Left colon (tissue), 2 donors: Measurements from ENCODE around the gene ZNF367. TPM values are rescaled to one million over a fixed set of nuclear protein-coding genes. Genes with fewer than 3 reads are reported as not detected.

ENCODE experiments used
- ATAC-seq: fragments of 200-7000 bp; cut with Tn5 transposase; one replicate; pipeline ENCODE4 v1.9.1; 2020; ENCODE audit warnings: mild to moderate bottlenecking, moderate library complexity
- DNase-seq, 2 donors: peaks; one replicate each; pipeline ENCODE4 v3.0.0-alpha.2; 2020
- intact Hi-C, 2 donors: fragments of 100-400 bp; cut with DNase I in 1 of 2; cut with micrococcal nuclease in 1 of 2; formaldehyde crosslinking; loops; one replicate each; pipeline versions ENCODE4 v1.11.2 to v1.14.0; 2022; cut with DNase I, micrococcal nuclease
- total RNA-seq, 2 donors: library from RNA; stranded (reverse); fragmentation: NEBNext Ultra II Directional; extraction: Animal tissue kit (Norgen Biotek cat#: 25700); gene quantifications; one replicate each; pipeline ENCODE4 v1.2.1, GENCODE V29; 2021
- donor health status: DM: no; HTN: no; CAD: no.
- donor health status: DM: yes; HTN: yes; CAD: no.

The ZNF367 gene
- total RNA-seq, 2 donors from 2014 or later = 1.6 to 3.4 TPM

DNA sequence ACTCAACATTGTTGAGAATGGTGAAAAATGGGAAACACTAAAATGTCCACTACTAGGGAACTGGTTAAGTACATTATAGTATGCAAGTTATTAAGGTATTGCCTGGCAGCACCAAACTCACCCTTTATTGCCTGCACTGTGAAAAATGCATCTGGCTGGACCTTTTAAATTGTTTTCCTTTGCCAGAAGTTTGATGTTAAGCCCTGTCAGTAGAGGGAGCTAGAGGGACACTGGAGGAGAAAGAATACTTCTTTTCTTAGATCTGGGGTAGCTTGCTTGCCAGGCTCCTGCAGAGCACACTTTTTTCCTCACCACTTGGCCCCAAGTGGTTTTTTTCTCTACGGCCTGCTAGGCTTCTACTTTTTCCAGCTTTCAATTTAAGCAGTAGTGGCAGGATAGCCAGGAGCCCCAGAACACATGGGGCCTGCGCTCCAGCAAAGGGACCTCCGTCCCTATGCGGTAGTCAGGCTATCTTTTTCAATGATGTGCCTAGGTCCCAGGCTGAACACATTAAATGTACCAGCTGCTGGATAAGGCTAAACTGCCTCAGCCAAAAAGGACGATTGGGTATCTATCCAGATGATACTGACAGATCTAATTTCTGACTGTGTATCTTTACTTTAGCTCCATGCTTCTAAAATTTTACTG is 23.8 kb upstream of the ZNF367 start:
- intact Hi-C loops = loop anchor here in 1 of 2 donors (10.0 kb wide), 1 partner anchor 223 kb away; no protein-coding TSS in a partner anchor
- DNase-seq = no peak
- ATAC-seq = peak; percentile 59

DNA sequence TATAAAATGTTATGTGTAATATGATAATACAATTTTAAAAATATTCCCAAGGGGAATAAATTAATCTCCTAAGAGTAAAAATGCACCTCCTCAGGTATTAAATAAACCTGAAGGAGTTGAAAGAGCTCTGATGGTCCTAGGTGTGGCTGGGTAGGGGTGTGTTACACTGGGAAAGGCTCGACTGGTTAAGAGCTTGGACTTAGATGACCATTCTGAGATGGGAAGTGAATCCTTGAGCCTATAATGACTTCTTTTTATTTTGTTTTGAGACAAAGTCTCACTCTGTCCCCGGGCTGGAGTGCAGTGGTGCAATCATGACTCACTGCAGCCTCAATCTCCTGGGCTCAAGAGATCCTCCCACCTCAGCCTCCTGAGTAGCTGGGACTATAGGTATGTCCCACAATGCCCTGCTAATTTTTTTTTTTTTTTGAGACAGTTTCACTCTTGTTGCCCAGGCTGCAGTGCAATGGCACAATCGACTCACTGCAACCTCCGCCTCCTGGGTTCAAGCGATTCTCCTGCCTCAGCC is 22.6 kb upstream of the ZNF367 start:
- intact Hi-C loops = loop anchor here in 1 of 2 donors (10.0 kb wide), 1 partner anchor 224 kb away; no protein-coding TSS in a partner anchor
- ATAC-seq (peak; percentile 54), DNase-seq (no peak)

DNA sequence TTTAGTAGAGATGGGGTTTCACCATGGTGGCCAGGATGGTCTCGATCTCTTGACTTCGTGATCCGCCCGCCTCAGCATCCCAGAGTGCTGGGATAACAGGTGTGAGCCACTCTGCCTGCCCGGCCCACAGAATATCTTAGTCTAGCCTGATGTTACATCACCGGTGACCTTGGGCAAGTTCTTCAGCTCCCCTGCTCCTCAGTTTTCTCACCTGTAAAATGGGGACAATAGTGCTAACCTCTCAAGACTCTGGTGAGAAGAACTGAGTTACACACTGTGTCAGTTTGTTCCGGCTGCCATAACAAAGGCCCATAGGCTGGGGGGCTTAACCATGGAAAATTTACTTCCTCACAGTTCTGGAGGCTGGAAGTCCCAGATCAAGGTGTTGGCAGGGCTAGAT is 19.3 kb upstream of the ZNF367 start:
- no peak for ATAC-seq
- DNase-seq = no peak
- intact Hi-C loops = no loop called here

DNA sequence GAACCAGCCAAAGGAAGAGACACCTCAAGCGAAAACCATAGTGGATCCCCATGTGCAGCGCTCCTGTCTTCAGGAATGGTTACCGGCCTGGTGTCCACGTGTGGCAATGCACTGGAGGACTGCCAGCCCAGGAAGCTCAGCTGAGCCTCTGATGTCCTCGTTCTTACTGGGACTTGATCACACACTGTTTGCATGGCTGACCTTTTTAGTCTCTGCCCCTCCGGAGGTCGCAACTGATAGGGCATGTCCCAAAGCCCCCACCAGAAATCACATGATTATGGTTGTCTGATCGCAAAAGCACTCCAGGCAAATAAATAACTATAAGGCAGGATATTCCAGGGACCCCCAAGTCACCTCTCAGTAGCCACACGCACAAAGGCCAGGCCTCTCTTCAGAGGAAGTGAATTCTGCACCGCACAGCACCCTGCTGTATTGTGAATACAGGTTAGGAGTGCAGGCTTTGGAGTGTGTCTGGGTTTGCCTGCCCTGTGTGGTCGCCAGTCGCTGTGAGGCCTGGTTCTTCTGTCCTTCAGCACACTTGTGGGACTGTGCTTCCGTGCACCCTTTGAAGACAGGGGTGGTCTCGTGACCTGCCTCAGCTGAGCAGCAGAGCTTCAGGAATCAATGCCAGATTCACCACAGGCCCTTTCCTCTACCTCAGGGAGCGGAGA is 18.4 kb upstream of the ZNF367 start:
- intact Hi-C loops = no loop called here
- DNase-seq (no peak), ATAC-seq (no peak)

DNA sequence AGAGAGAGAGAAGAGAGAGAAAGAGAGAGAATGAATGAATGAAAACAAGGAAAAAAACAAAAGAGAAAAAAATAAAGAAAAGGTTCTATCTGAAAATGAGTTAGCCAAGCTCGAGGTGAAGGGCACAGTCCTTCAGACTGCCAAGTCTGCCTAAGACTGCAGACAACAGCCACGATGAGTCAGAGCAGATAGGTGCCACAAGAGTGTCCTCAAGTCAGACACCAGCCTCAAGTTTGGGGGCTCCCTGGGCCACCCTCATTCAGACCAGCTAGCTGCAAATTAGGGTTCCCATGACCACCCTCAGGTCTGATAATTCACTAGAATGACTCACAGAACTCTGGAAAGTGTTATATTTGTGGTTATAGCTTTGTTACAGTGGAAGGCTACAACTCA is 17.9 kb upstream of the ZNF367 start:
- ATAC-seq = no peak
- intact Hi-C loops = no loop called here
- DNase-seq = no peak

DNA sequence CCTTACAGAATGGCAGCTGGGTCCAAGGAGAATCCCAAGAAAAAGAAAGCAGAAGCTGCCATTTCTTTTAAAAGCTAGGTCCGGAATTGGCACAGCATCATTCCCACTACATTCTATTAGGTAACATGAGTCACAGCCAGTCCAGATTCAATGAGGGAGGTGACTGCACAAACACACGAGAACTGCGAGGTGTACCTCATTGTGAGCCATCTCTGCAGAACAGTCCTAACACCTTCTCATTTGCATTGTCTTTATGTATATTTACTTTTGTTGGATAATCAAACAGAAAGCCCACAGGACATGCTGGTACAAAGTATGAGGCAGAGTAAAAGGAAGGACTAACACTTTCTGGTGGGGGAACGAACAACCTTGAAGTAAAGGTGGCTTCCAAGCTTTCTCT is 17.2 kb upstream of the ZNF367 start:
- intact Hi-C loops = no loop called here
- no peak for ATAC-seq
- no peak for DNase-seq

DNA sequence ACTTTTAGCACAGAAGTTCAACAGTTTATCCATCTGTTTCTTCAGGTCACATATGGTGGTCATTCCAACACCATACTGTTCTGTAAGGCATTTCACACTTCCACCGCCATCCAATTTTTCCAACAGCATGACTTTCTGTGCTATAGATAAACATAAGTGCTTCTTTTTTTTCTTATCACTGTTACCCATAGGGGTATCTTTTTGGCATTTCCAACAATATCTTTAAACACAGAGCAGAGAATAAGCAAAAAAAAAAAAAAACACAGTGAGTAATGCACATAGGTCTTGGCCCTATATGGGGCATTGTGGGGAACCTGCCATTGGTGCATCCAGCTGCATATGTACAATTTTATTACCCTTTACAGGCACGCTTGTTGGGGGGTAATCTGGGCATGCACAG is 12.2 kb upstream of the ZNF367 start:
- intact Hi-C loops = no loop called here
- DNase-seq (no peak), ATAC-seq (no peak)

DNA sequence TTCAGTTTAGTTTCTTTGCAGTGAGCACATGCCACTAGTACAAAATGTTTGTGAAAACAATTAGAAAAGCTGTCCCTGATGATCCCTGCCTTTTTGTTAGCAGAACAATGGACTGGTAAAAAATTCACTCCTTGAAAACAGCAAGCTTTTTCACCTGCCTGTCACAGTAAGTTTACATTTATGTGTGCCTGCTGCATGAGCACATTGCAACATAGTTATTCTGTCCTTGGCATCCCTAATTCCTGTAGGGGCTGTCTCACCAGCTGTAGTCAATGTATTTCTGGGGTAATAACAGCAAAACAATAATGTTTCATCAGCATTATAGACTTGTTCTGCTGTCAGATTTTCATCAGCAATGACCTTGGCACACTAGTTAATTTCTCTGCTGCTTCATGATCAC is 11.6 kb upstream of the ZNF367 start:
- DNase-seq (no peak), ATAC-seq (no peak)
- intact Hi-C loops = no loop called here

DNA sequence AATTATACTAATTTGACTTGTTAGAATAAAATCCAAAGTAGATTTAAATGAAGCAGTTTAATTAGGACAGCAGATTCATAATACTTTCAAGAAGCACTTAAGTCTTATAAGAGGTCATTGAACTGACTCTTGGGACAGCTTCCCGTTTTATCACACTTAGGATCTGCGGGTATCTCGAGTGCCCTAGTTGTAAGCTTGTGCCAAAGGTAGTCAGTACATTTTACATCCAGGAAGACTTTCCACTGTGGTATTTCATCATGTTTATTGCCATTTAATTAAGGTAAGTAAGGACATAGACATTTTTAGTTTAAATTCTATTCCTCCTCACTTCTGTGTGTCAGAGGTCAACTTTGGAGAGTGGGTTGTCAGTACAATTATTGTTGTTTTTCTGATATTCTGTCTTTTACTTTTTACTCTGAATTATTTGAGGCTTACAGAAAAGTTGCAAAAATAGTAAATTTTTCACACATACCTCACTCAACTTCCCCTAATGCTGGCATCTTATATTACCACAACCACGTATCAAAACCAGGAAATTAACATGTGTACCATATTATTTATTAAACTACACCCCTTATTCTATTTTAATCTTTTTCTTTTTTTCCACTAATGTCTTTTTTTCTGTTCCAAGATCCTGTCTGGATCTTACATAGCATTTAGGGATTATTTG is 7.5 kb upstream of the ZNF367 start:
- ATAC-seq = peak; percentile 91
- DNase-seq = no peak
- intact Hi-C loops = no loop called here

DNA sequence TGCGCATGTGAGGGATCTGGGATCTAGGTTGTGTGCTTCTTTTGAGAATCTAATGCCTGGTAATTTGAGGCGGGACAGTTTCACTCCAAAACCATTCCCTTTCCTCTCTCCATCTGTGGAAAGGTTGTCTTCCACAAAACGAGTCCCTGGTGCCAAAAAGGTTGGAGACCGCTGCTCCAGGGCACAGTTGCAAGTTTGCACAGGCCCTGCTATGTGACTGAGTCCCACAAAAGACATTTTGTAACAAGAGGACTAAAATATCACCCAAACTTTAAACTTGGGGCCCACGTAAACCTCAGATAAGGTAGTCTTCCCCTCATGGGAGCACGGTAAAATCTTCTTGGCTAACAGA is 5.8 kb upstream of the ZNF367 start:
- DNase-seq = no peak
- intact Hi-C loops = no loop called here
- ATAC-seq = no peak

DNA sequence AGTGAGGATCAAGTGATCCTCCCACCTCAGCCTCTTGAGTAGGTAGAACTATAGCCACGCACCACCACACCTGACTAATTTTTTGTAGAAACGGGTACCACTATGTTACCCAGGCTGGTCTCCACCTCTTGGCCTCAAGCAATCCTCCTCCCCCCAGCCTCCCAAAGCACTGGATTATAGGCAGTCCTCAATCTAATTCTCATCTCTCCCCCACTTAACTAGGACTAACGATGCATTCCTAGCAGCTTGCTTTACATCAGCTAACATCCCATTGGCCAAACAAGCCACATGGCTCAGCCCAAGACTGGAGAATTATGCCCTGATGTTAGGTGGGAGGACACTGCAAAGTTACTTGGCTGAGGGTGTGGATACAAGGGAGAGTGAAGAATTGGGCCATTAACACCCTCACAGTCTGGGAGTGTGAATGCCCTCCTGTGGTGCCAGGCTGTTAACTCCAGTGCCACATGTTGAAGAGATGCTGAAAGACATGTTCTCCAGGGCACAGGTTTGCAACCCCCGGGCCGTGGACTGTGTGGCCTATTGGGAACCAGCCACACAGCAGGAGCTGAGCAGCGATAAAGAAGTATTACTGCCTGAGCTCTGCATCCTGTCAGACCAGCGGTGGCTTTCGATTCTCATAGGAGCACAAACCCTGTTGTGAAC is 5.3 kb upstream of the ZNF367 start:
- intact Hi-C loops = no loop called here
- ATAC-seq (no peak), DNase-seq (no peak)

DNA sequence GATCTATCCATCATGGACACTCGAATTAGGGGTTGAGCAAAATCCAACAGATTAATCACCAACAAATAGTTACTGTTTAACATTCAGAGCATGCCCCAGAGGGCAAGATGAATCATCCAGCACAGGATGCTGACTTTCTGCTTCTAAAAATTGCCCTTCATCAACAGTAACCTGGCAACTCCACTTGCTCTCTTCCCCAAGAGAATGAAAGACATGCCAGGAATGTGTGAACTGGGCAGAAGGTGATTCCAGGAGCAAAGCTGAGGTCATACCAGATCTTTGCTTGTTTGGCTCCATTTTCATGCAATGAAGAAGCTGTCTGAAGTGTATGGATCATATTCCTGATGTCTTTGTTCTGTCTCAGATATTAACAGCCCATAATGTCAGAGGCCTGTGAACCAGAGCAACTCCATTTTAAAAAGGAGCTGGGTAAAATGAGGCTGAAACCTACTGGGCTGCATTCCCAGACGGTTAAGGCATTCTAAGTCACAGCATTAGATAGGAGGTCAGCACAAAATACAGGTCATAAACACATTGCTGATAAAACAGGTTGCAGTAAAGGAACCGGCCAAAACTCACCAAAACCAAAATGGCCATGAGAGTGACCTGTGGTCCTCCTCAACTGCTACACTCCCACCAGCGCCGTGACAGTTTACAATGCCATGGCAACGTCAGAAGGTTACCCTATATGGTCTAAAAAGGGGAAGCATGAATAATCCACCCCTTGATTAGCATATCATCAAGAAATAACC is 2.5 kb upstream of the ZNF367 start:
- DNase-seq = no peak
- ATAC-seq = no peak
- intact Hi-C loops = no loop called here

DNA sequence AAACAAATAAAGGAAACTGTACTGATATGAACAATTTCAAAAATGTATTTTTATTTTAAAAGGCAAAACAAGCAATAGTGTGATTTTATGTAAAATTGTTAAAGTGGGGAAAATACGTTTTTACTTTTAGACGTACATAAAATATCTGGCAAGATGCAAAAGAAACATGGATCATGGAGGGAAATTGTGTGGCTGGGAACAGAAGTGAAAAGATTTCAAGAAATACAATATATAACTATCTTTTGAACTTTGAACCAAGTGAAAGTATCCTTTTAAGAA is 1.5 kb upstream of the ZNF367 start:
- no peak for DNase-seq
- intact Hi-C loops = no loop called here

DNA sequence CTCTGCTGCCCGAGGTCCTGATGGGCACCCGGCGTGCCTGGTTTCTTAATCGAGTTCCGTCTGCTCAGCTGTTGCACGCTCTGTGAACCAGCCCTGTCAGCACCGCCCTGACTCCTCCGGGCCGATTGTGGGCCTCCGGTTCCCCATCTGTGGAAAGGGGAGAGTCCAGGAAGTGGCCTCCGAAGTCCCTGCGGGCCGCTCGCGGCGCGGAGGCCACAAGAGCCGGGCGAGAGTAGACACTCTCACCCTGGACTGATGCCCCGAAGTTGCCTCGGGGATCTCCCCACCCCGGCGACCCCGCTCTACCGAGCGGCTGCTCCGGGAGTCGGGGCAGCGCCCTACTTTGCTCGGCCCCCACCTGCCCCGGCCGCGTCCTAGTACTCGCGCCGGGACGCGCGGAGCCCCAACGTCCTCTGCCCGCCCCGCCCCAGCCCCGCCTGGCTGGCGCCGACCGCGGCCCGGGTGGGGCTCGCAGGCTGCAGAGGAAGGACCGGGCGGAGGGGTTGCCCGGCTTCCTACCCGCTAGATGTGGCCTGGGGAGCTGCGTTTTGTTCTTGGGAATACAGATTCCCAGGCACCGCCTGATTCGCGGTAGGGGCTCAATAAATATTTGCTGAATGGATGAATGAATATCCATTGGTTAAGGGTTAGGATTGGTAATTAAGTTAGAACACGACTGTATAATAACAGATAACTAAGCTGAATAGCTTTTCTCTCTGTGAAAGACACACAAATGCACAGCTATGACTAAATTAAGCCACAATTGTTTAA is 935 bp upstream of the ZNF367 start:
- DNase-seq (peak; percentile 80 to 85), ATAC-seq (peak; percentile 70)
- intact Hi-C loops = no loop called here

More for the DNA sequence above, 1.5 kb upstream of the ZNF367 start:
- no peak for ATAC-seq

DNA sequence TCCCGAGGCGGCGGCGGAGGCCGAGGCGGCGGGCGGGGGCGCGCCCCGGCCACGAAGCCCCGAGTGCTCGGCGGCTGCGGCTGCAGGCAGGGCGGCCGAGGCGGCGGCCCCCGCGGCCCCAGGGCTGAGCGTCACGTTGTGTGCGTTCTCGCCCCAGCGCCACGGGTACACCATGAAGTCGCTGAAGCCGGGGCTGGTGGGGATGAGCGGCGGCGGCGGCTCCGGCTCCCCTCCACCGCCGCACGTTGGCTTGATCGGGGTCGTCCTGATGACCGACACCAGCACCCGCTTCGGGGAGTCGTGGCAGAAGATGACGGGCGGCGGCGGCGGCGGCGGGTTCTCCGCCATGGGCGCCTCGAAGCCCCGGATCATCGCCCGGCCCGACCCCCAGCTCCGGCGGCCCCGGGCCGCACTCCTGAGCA is 498 bp downstream of the ZNF367 start:
- peak; percentile 36 to 53 for DNase-seq
- no peak for ATAC-seq
- intact Hi-C loops = no loop called here

DNA sequence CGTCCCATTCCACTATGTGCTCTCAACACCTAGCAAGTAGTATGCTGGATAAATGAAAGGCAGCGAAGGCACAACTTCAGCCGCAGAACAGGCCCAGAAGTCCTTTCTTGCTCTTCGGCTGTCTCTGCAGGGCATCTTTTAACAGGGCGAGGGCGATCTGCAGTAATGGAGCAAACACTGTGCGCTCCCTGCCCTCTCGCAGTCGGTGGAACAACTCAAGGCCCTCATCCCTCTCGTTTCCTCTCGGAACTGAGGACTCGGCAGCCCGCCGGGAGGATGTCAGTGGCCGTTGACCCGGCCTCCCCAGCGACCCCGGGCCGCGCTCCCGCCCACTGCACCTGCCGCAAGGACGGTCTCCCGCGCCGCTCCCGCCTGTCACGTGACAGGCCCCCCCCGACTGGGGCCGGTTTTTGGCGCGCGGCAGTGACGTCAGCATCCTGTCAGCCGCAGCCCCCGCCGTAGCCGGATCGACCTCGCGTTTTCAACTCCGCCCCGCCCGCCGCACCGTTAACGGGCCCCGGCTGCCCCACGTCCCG is 1.1 kb downstream of the ZNF367 start:
- DNase-seq (peak; percentile 91 to 94), ATAC-seq (peak; percentile 44)
- intact Hi-C loops = no loop called here

DNA sequence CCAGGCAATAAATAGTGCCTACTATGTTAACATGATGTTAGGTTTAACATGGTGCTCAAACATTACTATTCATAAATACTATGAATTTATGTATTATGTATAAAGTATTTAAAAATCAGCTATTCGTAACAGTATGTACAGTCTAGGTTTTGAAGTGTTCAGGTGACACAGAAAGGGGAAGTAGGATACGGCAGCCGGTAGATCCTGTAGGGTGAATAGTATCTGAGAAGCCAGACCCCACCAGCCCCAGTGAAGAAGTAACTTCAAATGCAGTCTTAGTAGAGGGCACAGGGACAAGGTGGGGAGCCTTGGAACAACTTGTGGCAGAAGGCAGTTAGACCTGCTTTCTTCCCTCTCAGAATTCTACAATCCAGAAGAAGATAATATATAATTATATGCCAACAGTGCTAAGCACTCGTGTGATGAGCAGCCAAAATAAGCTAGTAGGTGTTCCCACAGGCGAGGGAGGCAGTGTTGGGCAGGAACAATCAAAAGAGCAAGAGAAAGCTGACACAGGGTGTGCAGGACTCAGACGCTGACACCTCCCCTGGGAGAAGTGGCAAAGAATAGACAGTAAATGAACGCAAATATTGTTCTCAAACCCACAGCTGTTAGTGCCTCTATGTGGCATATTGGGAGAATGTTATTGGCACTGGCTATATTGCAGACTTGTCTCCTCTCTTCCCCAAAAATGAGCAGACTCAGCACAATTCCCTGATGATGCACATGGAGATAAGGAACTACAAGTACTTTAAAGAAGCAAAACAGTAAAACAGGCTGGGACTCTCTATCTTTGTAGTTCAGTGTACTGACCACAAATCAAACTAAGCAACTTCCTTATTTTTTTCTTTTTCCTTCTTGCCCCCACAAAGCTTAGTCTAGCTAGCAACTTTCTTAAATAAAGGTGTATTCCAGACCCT is 4.6 kb downstream of the ZNF367 start:
- intact Hi-C loops = no loop called here
- ATAC-seq = no peak
- DNase-seq = peak in 1 of 2 donors; percentile 36
